ENCODE results near the gene GPR176. TPM values are rescaled to one million over a fixed set of nuclear protein-coding genes. Genes with fewer than 3 reads are reported as not detected.
A peak's percentile ranks its signal among the peaks of the same experiment; 100 is the strongest.

The GPR176 gene
- polyA plus RNA-seq, 1 of the 3 experiments (the other 2 are of a cell fraction), result 21.9 TPM

GRCh38 chr15:39852250-39852649 is 67.8 kb downstream of the GPR176 start:
- ChIA-PET POLR2A (no interaction called here), CTCF (interaction anchor here (1.1 kb wide), 1 partner anchor 10 kb away, joined by 3 read pairs; no protein-coding TSS in a partner anchor)
- H3K27me3 ChIP-seq (ENCODE audit: insufficient read depth), result no peaks in the 10 kb centered on the region
- no peaks in the 10 kb centered on the region for H3K9me3 ChIP-seq
- DNase-seq, result no peak
- H2AFZ ChIP-seq (ENCODE audit: low read depth), result no peak overlapping the region
- no peak for TF ChIP-seq YY1 (IDR thresholded peaks at IDR 0.05; ENCODE audit: low read depth)
- TF ChIP-seq MEF2A (IDR thresholded peaks at IDR 0.05; ENCODE audit: borderline replicate concordance, low read depth), result no peak
- TF ChIP-seq, protein P1, sequence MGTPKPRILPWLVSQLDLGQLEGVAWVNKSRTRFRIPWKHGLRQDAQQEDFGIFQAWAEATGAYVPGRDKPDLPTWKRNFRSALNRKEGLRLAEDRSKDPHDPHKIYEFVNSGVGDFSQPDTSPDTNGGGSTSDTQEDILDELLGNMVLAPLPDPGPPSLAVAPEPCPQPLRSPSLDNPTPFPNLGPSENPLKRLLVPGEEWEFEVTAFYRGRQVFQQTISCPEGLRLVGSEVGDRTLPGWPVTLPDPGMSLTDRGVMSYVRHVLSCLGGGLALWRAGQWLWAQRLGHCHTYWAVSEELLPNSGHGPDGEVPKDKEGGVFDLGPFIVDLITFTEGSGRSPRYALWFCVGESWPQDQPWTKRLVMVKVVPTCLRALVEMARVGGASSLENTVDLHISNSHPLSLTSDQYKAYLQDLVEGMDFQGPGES (IDR thresholded peaks at IDR 0.05; ENCODE audit: low read depth, low read length), result no peak
- no peak for TF ChIP-seq TCF12 (IDR thresholded peaks at IDR 0.05)
- TF ChIP-seq TEAD4 (IDR thresholded peaks at IDR 0.05; ENCODE audit: borderline replicate concordance, insufficient read depth), result no peak
- TF ChIP-seq NRF1 (IDR thresholded peaks at IDR 0.05; ENCODE audit: low read depth, low read length), result no peak
- TF ChIP-seq ZBTB33 (IDR thresholded peaks at IDR 0.05; ENCODE audit: borderline replicate concordance, low read depth), result no peak
- no peak for TF ChIP-seq ELF1 (IDR thresholded peaks at IDR 0.05)
- no peak for TF ChIP-seq POLR2AphosphoS5 (IDR thresholded peaks at IDR 0.05; ENCODE audit: low read depth, low read length)
- no peak for TF ChIP-seq TAF1 (IDR thresholded peaks at IDR 0.05; ENCODE audit: borderline replicate concordance, low read depth, low read length)
- TF ChIP-seq REST (IDR thresholded peaks at IDR 0.05; ENCODE audit: low read depth, low read length), result no peak
- no peak for TF ChIP-seq EP300 (IDR thresholded peaks at IDR 0.05; ENCODE audit: borderline replicate concordance in 1 of 2, low read depth in 1 of 2, low read length in 1 of 2)
- H3K4me2 ChIP-seq, result no peak overlapping the region
- WGBS (ENCODE audit: low lambda C conversion rate), result 86% methylated on average over 1 of the region's 1 CpG
- peak overlapping the region in 1 of 2 experiments; percentile 52; a peak in 2 of 4 replicates for H3K27ac ChIP-seq (ENCODE audit: low read depth in 2 of 2, low read length in 1 of 2)
- H3K4me3 ChIP-seq (ENCODE audit: low read depth in 2 of 2, low read length in 1 of 2), result no peak overlapping the region
- H3K36me3 ChIP-seq (replicated peaks in 1 of 2; ENCODE audit: control insufficient read depth in 1 of 2, insufficient read depth in 2 of 2, low read length in 1 of 2), result peaks cover 0 to 2% of the 10 kb centered on the region in 2 experiments
- no peak overlapping the region for H3K9ac ChIP-seq
- H3K4me1 ChIP-seq (ENCODE audit: control insufficient read depth in 1 of 2, insufficient read depth in 2 of 2, low read depth in 1 of 2, low read length in 1 of 2), result peaks cover 0 to 3% of the 10 kb centered on the region in 2 experiments; a peak in 1 of 4 replicates
- peaks cover 99% of the 10 kb centered on the region for H3K79me2 ChIP-seq (ENCODE audit: insufficient read depth)
- H4K20me1 ChIP-seq (ENCODE audit: insufficient read depth), result peaks cover 3% of the 10 kb centered on the region; the same call in 1 of the 2 replicates
- peaks cover 14% of the 10 kb centered on the region for H3F3A ChIP-seq (replicated peaks; ENCODE audit: insufficient read depth)
- H3K9me2 ChIP-seq, result no peaks in the 10 kb centered on the region

Measured in SK-N-SH (cell line).